CD4-positive, alpha-beta T cell (primary cell): ENCODE results near the gene B3GNT3. TPM values are rescaled to one million over a fixed set of nuclear protein-coding genes. Genes with fewer than 3 reads are reported as not detected.

ENCODE experiments used
- ATAC-seq: fragments of 200-7000 bp; cut with Tn5 transposase; one replicate; pipeline ENCODE4 v1.10.0; 2022; ENCODE audit warnings: mild to moderate bottlenecking; ENCODE audit not compliant: poor library complexity
- CTCF ChIA-PET: fragments of 350-600 bp; sonication (Branson Sonifier 250); formaldehyde crosslinking; loops from one replicate; lab custom pipeline; 2021; ENCODE audit warnings: antibody characterized with exemption, inconsistent platforms; lab: Charles Lee
- POLR2A ChIA-PET: fragments of 350-600 bp; sonication (Branson Sonifier 250); formaldehyde crosslinking; loops from one replicate; lab custom pipeline; 2021; ENCODE audit warnings: antibody characterized with exemption, inconsistent platforms; lab: Charles Lee
- DNase-seq, 14 experiments: peaks; one replicate each; pipeline ENCODE4 v3.0.0-alpha.2; 2013 to 2020; ENCODE audit warnings: mixed read lengths in 2 of 14
- H3K27ac ChIP-seq, 2 donors: one replicate each; pipeline versions ENCODE4 v1.5.1 to v1.7.0; 2013; ENCODE audit warnings: low read length in 2 of 2, low read depth in 1 of 2, mild to moderate bottlenecking in 1 of 2
- H3K27me3 ChIP-seq, 2 experiments: 1 replicate in 1 of 2; 2 replicates in 1 of 2; pipeline versions ENCODE4 v1.6.1 to v1.7.0; 2013; ENCODE audit warnings: low read length in 2 of 2, control low read depth in 1 of 2, mild to moderate bottlenecking in 1 of 2, moderate library complexity in 1 of 2; ENCODE audit not compliant: insufficient read depth in 2 of 2, control insufficient read depth in 1 of 2
- H3K36me3 ChIP-seq: one replicate; pipeline ENCODE4 v1.6.1; 2013; ENCODE audit warnings: low read length, control low read depth; ENCODE audit not compliant: insufficient read depth
- H3K4me1 ChIP-seq: one replicate; pipeline ENCODE4 v1.6.1; 2013; ENCODE audit warnings: low read length, control low read depth; ENCODE audit not compliant: insufficient read depth
- H3K4me3 ChIP-seq: one replicate; pipeline ENCODE4 v1.5.1; 2013; ENCODE audit warnings: mild to moderate bottlenecking, low read length, moderate library complexity
- H3K9me3 ChIP-seq, 2 experiments: 1 replicate in 1 of 2; 2 replicates in 1 of 2; pipeline versions ENCODE4 v1.6.1 to v1.7.0; 2013; ENCODE audit warnings: low read length in 2 of 2, mild to moderate bottlenecking in 2 of 2, control low read depth in 1 of 2, moderate library complexity in 1 of 2; ENCODE audit not compliant: control insufficient read depth in 1 of 2, insufficient read depth in 1 of 2
- H3K27ac Mint-ChIP-seq: one replicate; pipeline ENCODE4 v1.8.0; 2020; ENCODE audit warnings: mixed read lengths
- H3K27me3 Mint-ChIP-seq: one replicate; pipeline ENCODE4 v1.8.0; 2021; ENCODE audit warnings: mixed read lengths
- H3K36me3 Mint-ChIP-seq: one replicate; pipeline ENCODE4 v1.8.0; 2021; ENCODE audit warnings: low read depth, mixed read lengths
- H3K4me1 Mint-ChIP-seq: one replicate; pipeline ENCODE4 v1.8.0; 2021; ENCODE audit warnings: low read depth, mixed read lengths
- H3K4me3 Mint-ChIP-seq: one replicate; pipeline ENCODE4 v1.8.0; 2020; ENCODE audit warnings: mild to moderate bottlenecking, mixed read lengths
- H3K9me3 Mint-ChIP-seq: one replicate; pipeline ENCODE4 v1.8.0; 2020; ENCODE audit warnings: mixed read lengths
- intact Hi-C, 2 experiments: fragments of 100-400 bp; cut with DNase I in 1 of 2; cut with micrococcal nuclease in 1 of 2; formaldehyde crosslinking; loops; one replicate each; pipeline versions ENCODE4 v1.15.1 to v1.9.0; 2023 to 2025; cut with DNase I, micrococcal nuclease
- total RNA-seq, 174 experiments: library from RNA in 2 of 174; stranded (reverse) in 2 of 174; gene quantifications; one replicate each; pipeline ENCODE4 v1.2.3 and lab custom pipeline; 2021 to 2026
- TF ChIP-seq, protein P1 (sequence below): fragments of 200-600 bp; IDR thresholded peaks from one replicate; pipeline ENCODE4 v1.8.0; 2022; ENCODE audit warnings: antibody characterized with exemption, mild to moderate bottlenecking

Gene B3GNT3
- total RNA-seq, 2 experiments from 2014 or later, result 0.39 to 0.52 TPM

DNA sequence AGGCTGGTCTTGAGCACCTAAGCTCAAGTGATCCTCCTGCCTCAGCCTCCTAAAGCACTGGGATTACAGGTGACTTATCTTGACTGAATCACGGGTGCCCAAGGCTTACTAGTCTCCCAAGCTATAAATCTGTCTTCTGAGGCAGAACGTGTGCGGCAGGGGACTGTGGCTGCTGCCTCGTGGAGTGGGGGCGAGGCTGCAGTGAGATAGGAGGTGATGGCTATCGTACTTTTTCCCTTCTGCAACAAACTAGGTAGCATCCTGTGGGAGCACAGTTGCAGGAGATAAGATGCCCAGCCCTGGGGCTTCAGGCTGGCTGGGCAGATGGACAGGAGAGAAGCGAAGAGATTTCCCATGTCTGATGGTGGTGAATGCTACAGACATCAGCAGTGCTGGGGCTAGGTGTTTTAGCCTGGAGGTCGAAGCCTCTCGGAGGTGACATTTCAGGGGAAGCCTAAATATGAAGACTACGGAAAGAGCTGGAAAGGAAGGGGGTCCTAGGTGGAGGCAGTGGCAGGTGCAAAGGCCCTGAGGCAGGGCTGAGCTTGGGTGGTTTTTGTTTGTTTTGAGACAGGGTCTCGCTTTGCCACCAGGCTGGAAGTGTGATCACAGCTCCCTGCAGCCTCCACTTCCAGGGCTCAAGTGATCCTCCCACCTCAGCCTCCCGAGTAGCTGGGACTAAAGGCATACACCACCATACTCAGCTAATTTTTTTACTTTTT lies 7.4 kb downstream of the B3GNT3 start:
- intact Hi-C loops, result no loop called here
- peak overlapping the region; percentile 5 for H3K4me3 Mint-ChIP-seq
- no peaks in the 10 kb centered on the region for H3K9me3 Mint-ChIP-seq

DNA sequence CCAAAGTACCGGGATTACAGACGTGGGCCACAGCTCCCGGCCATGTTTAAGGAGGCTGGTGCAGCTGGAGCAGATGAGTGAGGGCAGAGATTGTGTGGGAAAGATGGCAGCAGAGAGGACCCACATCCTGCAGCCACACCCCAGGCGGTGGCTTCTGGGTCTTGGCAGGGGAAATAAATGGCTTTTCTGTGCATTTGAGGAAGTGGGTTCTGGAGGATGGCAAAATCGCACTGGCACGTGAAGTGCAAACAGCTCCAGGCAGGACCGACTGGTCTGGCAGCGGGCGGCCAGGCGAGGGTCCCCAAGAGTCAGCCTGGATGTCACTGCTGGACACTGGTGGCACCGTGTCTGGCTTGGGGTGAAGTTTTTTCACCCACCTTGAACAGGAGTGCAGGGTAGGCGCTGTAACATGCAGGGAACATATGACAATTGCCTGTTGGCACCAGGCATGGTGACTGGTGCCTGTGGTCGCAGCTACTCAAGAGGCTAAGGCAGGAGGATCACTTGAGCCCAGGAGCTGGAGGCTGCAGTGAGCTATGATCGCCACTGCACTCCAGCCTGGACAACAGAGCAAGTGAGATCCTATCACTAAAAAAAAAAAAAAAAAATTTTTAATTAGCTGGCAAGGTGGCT lies 8.4 kb downstream of the B3GNT3 start:
- intact Hi-C loops, result no loop called here
- peaks cover 43% of the 10 kb centered on the region for H3K4me1 ChIP-seq
- Mint-ChIP-seq H3K4me3 (peak overlapping the region; percentile 83), H3K27me3 (no peaks in the 10 kb centered on the region), H3K27ac (peak overlapping the region; percentile 82), H3K4me1 (peaks cover 56% of the 10 kb centered on the region), H3K36me3 (no peaks in the 10 kb centered on the region), H3K9me3 (no peaks in the 10 kb centered on the region)
- peak overlapping the region; percentile 14 for H3K4me3 ChIP-seq
- CTCF ChIA-PET, result interaction anchor here (1.0 to 2.4 kb wide), 2 partner anchors 56 to 129 kb away, joined by 3 to 8 read pairs; partner anchors contain the start of genes CCDC124 and RPL18A
- DNase-seq, result peak in 11 of 14 experiments; percentile 24 to 82 (median 43)
- peak; percentile 92 for ATAC-seq
- H3K27ac ChIP-seq, result peak overlapping the region in 1 of 2 donors; percentile 30
- H3K27me3 ChIP-seq, result no peaks in the 10 kb centered on the region
- no peaks in the 10 kb centered on the region for H3K36me3 ChIP-seq
- TF ChIP-seq, protein P1, sequence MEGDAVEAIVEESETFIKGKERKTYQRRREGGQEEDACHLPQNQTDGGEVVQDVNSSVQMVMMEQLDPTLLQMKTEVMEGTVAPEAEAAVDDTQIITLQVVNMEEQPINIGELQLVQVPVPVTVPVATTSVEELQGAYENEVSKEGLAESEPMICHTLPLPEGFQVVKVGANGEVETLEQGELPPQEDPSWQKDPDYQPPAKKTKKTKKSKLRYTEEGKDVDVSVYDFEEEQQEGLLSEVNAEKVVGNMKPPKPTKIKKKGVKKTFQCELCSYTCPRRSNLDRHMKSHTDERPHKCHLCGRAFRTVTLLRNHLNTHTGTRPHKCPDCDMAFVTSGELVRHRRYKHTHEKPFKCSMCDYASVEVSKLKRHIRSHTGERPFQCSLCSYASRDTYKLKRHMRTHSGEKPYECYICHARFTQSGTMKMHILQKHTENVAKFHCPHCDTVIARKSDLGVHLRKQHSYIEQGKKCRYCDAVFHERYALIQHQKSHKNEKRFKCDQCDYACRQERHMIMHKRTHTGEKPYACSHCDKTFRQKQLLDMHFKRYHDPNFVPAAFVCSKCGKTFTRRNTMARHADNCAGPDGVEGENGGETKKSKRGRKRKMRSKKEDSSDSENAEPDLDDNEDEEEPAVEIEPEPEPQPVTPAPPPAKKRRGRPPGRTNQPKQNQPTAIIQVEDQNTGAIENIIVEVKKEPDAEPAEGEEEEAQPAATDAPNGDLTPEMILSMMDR, result no peak
- POLR2A ChIA-PET, result interaction anchor here (0.5 to 4.0 kb wide), 17 partner anchors 8 to 1683 kb away, joined by 3 to 60 read pairs (median 5); partner anchors contain the start of genes B3GNT3, CCDC124, FCHO1 and JAK3
- no peaks in the 10 kb centered on the region for H3K9me3 ChIP-seq

More for the DNA sequence above, 7.4 kb downstream of the B3GNT3 start:
- Histone ChIP-seq H3K4me3 (no peak overlapping the region), H3K27me3 (no peaks in the 10 kb centered on the region), H3K27ac (no peak overlapping the region), H3K4me1 (peaks cover 38% of the 10 kb centered on the region), H3K9me3 (no peaks in the 10 kb centered on the region), H3K36me3 (no peaks in the 10 kb centered on the region)
- H3K27me3 Mint-ChIP-seq, result no peaks in the 10 kb centered on the region
- ChIA-PET POLR2A (interaction anchor here (0.6 to 4.0 kb wide), 15 partner anchors 7 to 130 kb away, joined by 3 to 60 read pairs (median 5); partner anchors contain the start of genes B3GNT3, CCDC124, FCHO1 and JAK3), CTCF (interaction anchor here (0.7 to 0.9 kb wide), 2 partner anchors 11 to 19 kb away, joined by 3 to 6 read pairs; no protein-coding TSS in a partner anchor)
- TF ChIP-seq, protein P1, result no peak
- ATAC-seq (no peak), DNase-seq (no peak)
- peaks cover 57% of the 10 kb centered on the region for H3K4me1 Mint-ChIP-seq
- H3K36me3 Mint-ChIP-seq, result no peaks in the 10 kb centered on the region
- H3K27ac Mint-ChIP-seq, result peak overlapping the region; percentile 46

DNA sequence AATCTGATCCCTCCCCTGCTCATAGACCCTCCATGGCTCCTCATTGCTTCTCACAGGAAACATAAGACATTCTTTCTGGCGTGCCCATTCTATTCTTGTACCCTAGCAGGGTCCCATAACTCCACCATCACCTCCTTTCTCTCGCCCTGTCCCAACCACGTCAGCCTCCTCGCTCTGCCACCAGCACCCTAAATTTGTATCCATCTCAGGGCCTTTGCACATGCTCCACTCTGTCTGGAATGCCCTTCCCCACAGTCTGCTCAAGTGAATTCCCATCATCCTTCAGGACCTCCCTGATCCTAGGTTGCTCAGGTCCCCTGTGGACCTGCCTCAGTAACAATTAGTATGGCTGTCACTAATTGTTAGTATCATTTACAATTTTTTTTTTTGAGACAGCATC lies 10.5 kb downstream of the B3GNT3 start:
- Mint-ChIP-seq H3K36me3 (no peaks in the 10 kb centered on the region), H3K4me1 (peaks cover 58% of the 10 kb centered on the region), H3K27ac (peak overlapping the region; percentile 39), H3K27me3 (no peaks in the 10 kb centered on the region), H3K9me3 (no peaks in the 10 kb centered on the region), H3K4me3 (no peak overlapping the region)
- intact Hi-C loops, result no loop called here
- peaks cover 43% of the 10 kb centered on the region for H3K4me1 ChIP-seq
- H3K27me3 ChIP-seq, result no peaks in the 10 kb centered on the region
- CTCF ChIA-PET, result interaction anchor here (2.4 kb wide), 1 partner anchor 127 kb away, joined by 8 read pairs; the partner anchor contains the start of gene CCDC124
- TF ChIP-seq, protein P1, result no peak
- DNase-seq, result no peak
- no peak overlapping the region for H3K4me3 ChIP-seq
- no peak overlapping the region for H3K27ac ChIP-seq
- POLR2A ChIA-PET, result interaction anchor here (0.7 to 0.9 kb wide), 2 partner anchors 51 to 54 kb away, joined by 3 read pairs; partner anchors contain the start of gene RPL18A
- ATAC-seq, result no peak
- no peaks in the 10 kb centered on the region for H3K36me3 ChIP-seq
- no peaks in the 10 kb centered on the region for H3K9me3 ChIP-seq
